Measurements from ENCODE around the gene REV3L. TPM values are rescaled to one million over a fixed set of nuclear protein-coding genes. Genes with fewer than 3 reads are reported as not detected.

REV3L gene
- total RNA-seq, 1 experiment from 2014 or later = 5.3 TPM

GRCh38 chr6:111458670-111459232 is 24.3 kb downstream of the REV3L start:
- H3K9ac ChIP-seq (ENCODE audit: extremely low read depth, insufficient read length, low read length) = no peak overlapping the region
- Mint-ChIP-seq H3K4me1 (no peaks in the 10 kb centered on the region), H3K4me3 (no peak overlapping the region), H3K9me3 (peaks cover 13 to 14% of the 10 kb centered on the region in 2 experiments; a peak in 4 of 5 replicates), H3K27me3 (ENCODE audit: low read depth) (no peaks in the 10 kb centered on the region), H3K36me3 (ENCODE audit: insufficient read depth in 1 of 3, low read depth in 3 of 3) (peaks cover 5 to 16% (median 13%) of the 10 kb centered on the region in 3 experiments; a peak in 5 of 7 replicates), H3K27ac (no peak overlapping the region)
- no peak overlapping the region for H3K27ac ChIP-seq (ENCODE audit: insufficient read length, low read depth, low read length)
- H4K91ac ChIP-seq (ENCODE audit: insufficient read length, low read depth, low read length) = no peak overlapping the region
- H4K20me1 ChIP-seq (ENCODE audit: control insufficient read depth, insufficient read depth, insufficient read length) = no peaks in the 10 kb centered on the region
- H4K8ac ChIP-seq (replicated peaks; ENCODE audit: insufficient read length, low read depth, low read length) = no peak overlapping the region
- no peaks in the 10 kb centered on the region for H3K79me1 ChIP-seq (ENCODE audit: insufficient read depth, low read depth, low read length, poor library complexity, severe bottlenecking)
- H3K14ac ChIP-seq (ENCODE audit: insufficient read depth, low read length) = no peak overlapping the region
- H3K9me3 ChIP-seq (ENCODE audit: control insufficient read depth, low read depth, low read length) = no peaks in the 10 kb centered on the region
- no peak overlapping the region for H3K23ac ChIP-seq (ENCODE audit: insufficient read length, low read depth, low read length)
- H2BK20ac ChIP-seq (ENCODE audit: low read depth, low read length, poor library complexity, severe bottlenecking) = no peak overlapping the region
- H3K4ac ChIP-seq (ENCODE audit: low read depth, low read length) = no peak overlapping the region
- H2BK120ac ChIP-seq (ENCODE audit: low read depth, low read length, poor library complexity, severe bottlenecking) = no peak overlapping the region
- no peak for TF ChIP-seq CTCF (conservative IDR thresholded peaks at IDR 0.05)
- no peak overlapping the region for H4K5ac ChIP-seq (ENCODE audit: insufficient read length, low read depth, low read length)
- H3K4me2 ChIP-seq (ENCODE audit: insufficient read depth, insufficient read length, low read length) = no peak overlapping the region
- no peak overlapping the region for H2AK5ac ChIP-seq (ENCODE audit: insufficient read length, low read length)
- no peak overlapping the region for H2AFZ ChIP-seq (ENCODE audit: low read length)
- no peaks in the 10 kb centered on the region for H3K4me1 ChIP-seq (ENCODE audit: insufficient read depth, low read length)
- no peak overlapping the region for H2BK12ac ChIP-seq (ENCODE audit: insufficient read length, low read depth, low read length)
- H2BK15ac ChIP-seq (ENCODE audit: low read depth, low read length) = no peak overlapping the region
- H3K56ac ChIP-seq (ENCODE audit: insufficient read length, low read depth, low read length) = no peak overlapping the region
- H3K18ac ChIP-seq (ENCODE audit: insufficient read length, low read depth, low read length) = no peak overlapping the region
- H3T11ph ChIP-seq (ENCODE audit: low read length) = no peak overlapping the region
- no peaks in the 10 kb centered on the region for H3K79me2 ChIP-seq (ENCODE audit: insufficient read depth, low read length)
- no peak overlapping the region for H2BK5ac ChIP-seq (ENCODE audit: insufficient read length, low read length)
- H3K23me2 ChIP-seq (ENCODE audit: insufficient read length, low read depth, low read length, poor library complexity, severe bottlenecking) = no peaks in the 10 kb centered on the region
- no peak for DNase-seq
- H3K27me3 ChIP-seq (ENCODE audit: insufficient read depth, low read length) = no peaks in the 10 kb centered on the region

Measured in H9 (cell line).